Cardiac muscle cell (in vitro differentiated cells and primary cell): ENCODE data around the gene LAMC1. TPM values are rescaled to one million over a fixed set of nuclear protein-coding genes. Genes with fewer than 3 reads are reported as not detected.

ENCODE experiments used
- DNase-seq, 2 donors: peaks; one replicate each; pipeline versions ENCODE4 v3.0.0 to v3.0.0-alpha.2; 2010 to 2017; ENCODE audit warnings: low read depth in 1 of 2, low spot score in 1 of 2
- H3K27ac ChIP-seq: fragments of 200-600 bp; sonication (generic); 2 replicates; pipeline ENCODE4 v1.5.1; 2016
- H3K27me3 ChIP-seq: fragments of 200-600 bp; sonication (generic); 2 replicates; pipeline ENCODE4 v1.6.0; 2016; ENCODE audit warnings: control low read depth
- H3K36me3 ChIP-seq: fragments of 200-600 bp; sonication (generic); 2 replicates; pipeline ENCODE4 v1.5.1; 2016; ENCODE audit warnings: control low read depth
- H3K4me1 ChIP-seq: fragments of 200-600 bp; sonication (generic); 2 replicates; pipeline ENCODE4 v1.8.1; 2017; ENCODE audit warnings: low read depth, mild to moderate bottlenecking, mixed run types
- H3K4me3 ChIP-seq: fragments of 200-600 bp; sonication (generic); 2 replicates; pipeline ENCODE4 v1.5.1; 2016; ENCODE audit warnings: mild to moderate bottlenecking
- H3K9me3 ChIP-seq: fragments of 200-600 bp; sonication (generic); 2 replicates; pipeline ENCODE4 v1.5.1; 2017; ENCODE audit warnings: low read depth, mild to moderate bottlenecking, control low read depth
- polyA plus RNA-seq: library from polyadenylated mRNA; unstranded; fragments of >200 nt; fragmentation: Nextera tagmentation; extraction: Ambion mirVana; gene quantifications from 2 replicates; pipeline ENCODE4 v1.2.1, GENCODE V29; 2016
- total RNA-seq: library from RNA; depleted of rRNA; stranded (reverse); fragments of >200 nt; gene quantifications from 2 replicates; pipeline ENCODE4 v1.2.3, GENCODE V29; 2016
- TF ChIP-seq, protein P1 (sequence below): IDR thresholded peaks from 2 replicates; pipeline ENCODE4 v1.5.1; 2012; ENCODE audit warnings: low read depth, mild to moderate bottlenecking, low read length

The LAMC1 gene
- total and polyA plus RNA-seq, 2 experiments from 2014 or later = 66.4 to 329 TPM

DNA sequence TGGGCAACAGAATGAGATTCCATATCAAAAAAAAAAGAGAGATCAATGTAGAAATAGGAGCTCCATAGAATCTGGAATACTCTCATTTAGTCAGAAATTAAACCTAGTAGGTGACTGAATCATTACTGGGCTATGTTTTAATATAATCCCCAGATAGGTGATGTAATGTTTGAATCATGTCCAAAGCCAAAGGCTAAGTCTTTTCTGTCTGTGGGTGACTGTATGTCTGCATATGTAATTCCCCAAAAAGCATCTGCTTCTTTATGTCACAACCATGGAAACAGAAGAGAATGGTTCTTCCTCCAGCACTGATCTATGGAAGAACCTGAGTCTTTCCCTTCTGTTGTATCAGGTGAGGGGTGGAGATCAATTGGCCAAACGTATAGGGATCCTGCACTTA is 168.6 kb downstream of the LAMC1 start:
- Histone ChIP-seq H3K4me1 (no peaks in the 10 kb centered on the region), H3K36me3 (no peaks in the 10 kb centered on the region), H3K9me3 (no peaks in the 10 kb centered on the region), H3K27me3 (peaks cover 2% of the 10 kb centered on the region), H3K27ac (no peak overlapping the region), H3K4me3 (no peak overlapping the region)
- peak in 1 of 2 donors; percentile 69 for DNase-seq
- TF ChIP-seq, protein P1, sequence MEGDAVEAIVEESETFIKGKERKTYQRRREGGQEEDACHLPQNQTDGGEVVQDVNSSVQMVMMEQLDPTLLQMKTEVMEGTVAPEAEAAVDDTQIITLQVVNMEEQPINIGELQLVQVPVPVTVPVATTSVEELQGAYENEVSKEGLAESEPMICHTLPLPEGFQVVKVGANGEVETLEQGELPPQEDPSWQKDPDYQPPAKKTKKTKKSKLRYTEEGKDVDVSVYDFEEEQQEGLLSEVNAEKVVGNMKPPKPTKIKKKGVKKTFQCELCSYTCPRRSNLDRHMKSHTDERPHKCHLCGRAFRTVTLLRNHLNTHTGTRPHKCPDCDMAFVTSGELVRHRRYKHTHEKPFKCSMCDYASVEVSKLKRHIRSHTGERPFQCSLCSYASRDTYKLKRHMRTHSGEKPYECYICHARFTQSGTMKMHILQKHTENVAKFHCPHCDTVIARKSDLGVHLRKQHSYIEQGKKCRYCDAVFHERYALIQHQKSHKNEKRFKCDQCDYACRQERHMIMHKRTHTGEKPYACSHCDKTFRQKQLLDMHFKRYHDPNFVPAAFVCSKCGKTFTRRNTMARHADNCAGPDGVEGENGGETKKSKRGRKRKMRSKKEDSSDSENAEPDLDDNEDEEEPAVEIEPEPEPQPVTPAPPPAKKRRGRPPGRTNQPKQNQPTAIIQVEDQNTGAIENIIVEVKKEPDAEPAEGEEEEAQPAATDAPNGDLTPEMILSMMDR = no peak

DNA sequence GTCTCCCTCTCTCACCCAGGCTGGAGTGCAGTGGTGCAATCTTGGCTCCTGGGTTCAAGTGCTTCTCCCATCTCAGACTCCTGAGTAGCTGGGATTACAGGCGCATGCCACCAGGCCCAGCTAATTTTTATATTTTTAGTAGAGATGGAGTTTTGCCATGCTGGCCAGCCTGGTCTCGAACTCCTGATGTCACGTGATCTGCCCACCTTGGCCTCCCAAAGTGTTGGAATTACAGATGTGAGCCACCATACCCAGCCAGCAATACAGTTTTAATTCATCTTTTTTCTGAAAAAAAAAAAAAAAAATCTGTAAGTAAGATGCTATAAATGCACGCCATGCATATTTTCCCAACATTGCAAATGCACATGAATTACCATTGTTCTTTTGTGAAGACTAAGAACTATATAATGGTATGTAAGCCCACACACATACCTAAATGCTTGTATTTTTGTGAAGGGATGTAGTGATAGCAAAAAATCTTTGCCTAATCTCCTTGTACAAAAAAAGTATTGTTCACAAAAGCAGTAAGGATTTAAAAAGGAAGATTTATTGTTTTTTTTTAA is 170.8 kb downstream of the LAMC1 start:
- DNase-seq = no peak
- H3K27me3 ChIP-seq = no peaks in the 10 kb centered on the region
- no peak overlapping the region for H3K27ac ChIP-seq
- no peaks in the 10 kb centered on the region for H3K4me1 ChIP-seq
- no peak overlapping the region for H3K4me3 ChIP-seq
- no peaks in the 10 kb centered on the region for H3K9me3 ChIP-seq
- TF ChIP-seq, protein P1 = no peak
- no peaks in the 10 kb centered on the region for H3K36me3 ChIP-seq

DNA sequence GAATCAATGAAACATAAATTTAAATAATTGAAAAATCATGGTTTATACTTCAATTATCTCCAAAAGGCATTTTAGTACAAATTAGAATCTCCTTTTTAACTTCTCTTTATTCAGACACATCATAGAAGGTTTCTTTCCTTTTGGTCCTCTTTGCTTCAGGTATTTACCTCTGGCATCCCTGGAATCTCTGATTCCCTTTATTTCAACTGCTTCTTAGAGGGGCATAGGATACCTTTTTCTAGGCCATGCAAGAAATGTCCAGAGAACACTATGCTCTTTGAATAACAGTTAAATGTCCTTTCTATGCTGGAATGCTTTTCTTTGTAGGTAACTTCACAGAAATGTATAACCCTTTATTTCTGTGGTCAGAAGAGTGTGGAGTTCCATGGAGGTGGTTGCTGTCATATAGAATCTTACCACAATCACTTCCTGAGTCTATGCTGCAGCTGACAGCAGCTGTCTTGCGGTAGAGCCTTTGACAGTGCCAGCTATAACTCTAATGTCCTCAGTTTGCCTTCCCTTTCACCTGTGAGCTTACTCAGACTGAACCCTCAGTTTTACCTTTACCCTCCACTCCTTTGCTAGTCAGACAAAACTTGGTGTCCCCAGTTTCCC is 171.4 kb downstream of the LAMC1 start:
- TF ChIP-seq, protein P1 = no peak
- H3K27me3 ChIP-seq = no peaks in the 10 kb centered on the region
- no peak overlapping the region for H3K27ac ChIP-seq
- H3K36me3 ChIP-seq = no peaks in the 10 kb centered on the region
- no peaks in the 10 kb centered on the region for H3K9me3 ChIP-seq
- no peaks in the 10 kb centered on the region for H3K4me1 ChIP-seq
- H3K4me3 ChIP-seq = no peak overlapping the region
- no peak for DNase-seq

DNA sequence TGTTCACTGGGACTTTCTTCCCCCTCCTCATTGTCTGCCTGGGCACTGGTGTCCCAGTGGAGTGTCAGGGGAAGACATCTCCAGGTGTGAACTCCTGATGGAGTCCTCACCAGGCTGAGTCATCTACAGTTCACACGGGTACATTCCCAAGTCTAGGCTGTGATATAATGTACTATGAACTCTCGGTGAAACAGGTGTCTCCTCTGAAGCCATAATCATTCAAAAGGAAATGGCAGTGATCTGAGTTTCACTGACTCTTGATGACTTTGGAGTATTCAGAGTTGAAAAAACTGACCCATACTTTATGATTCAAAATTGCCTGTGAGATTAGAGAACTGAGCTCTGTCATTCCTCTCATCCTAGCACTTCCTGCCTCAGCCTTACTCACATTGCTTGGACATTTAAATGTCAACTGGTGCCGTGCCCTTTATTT is 171.9 kb downstream of the LAMC1 start:
- Histone ChIP-seq H3K36me3 (no peaks in the 10 kb centered on the region), H3K4me1 (no peaks in the 10 kb centered on the region), H3K27me3 (no peaks in the 10 kb centered on the region), H3K4me3 (no peak overlapping the region), H3K9me3 (no peaks in the 10 kb centered on the region), H3K27ac (no peak overlapping the region)
- TF ChIP-seq, protein P1 = no peak
- DNase-seq = no peak

Other genes with a start within 250 kb of the LAMC1 start
- gene NPL, start 233.6 kb upstream of the LAMC1 start, total RNA-seq = 0.66 and 1.5 TPM in 2 replicates
- gene NPL, start 233.6 kb upstream of the LAMC1 start, polyA plus RNA-seq = 1.9 and 3.4 TPM in 2 replicates
- 123 and 183 TPM in 2 replicates for gene DHX9, start 184.1 kb upstream of the LAMC1 start, total RNA-seq
- gene DHX9, start 184.1 kb upstream of the LAMC1 start, polyA plus RNA-seq = 97.6 and 168 TPM in 2 replicates
- not detected in 2 replicates for gene SHCBP1L, start 70.3 kb upstream of the LAMC1 start, total RNA-seq
- not detected in 2 replicates for gene SHCBP1L, start 70.3 kb upstream of the LAMC1 start, polyA plus RNA-seq
- 0.32 and 0.42 TPM in 2 replicates for gene LAMC2, start 162.8 kb downstream of the LAMC1 start, total RNA-seq
- 0.36 and 0.43 TPM in 2 replicates for gene LAMC2, start 162.8 kb downstream of the LAMC1 start, polyA plus RNA-seq